ENCODE data around the gene ALAD. TPM values are rescaled to one million over a fixed set of nuclear protein-coding genes. Genes with fewer than 3 reads are reported as not detected.

ALAD gene
- total and polyA plus RNA-seq, 9 of the 15 experiments (the other 6 are each of a cell fraction or from before 2014, with no cell fraction given), result 1.3 to 12.7 (median 6.8) TPM

GRCh38 chr9:113410207-113410864, 9.3 kb upstream of the ALAD start, which contains the start of the genes C9orf43 and POLE3 (continued):
- peak in 1 of 2 experiments; percentile 53; a peak in 1 of 4 replicates for TF ChIP-seq ZNF318 (IDR thresholded peaks at IDR 0.05; ENCODE audit: borderline replicate concordance in 1 of 2, low read depth in 1 of 2)
- TF ChIP-seq HDAC2 (IDR thresholded peaks at IDR 0.05), result peak; percentile 49; the same call in 1 of the 2 replicates
- TF ChIP-seq MYBL2 (IDR thresholded peaks at IDR 0.05; ENCODE audit: low read depth), result peak; percentile 73
- TF ChIP-seq MYBL2 (CRISPR knock-in tag; IDR thresholded peaks at IDR 0.05; ENCODE audit: borderline replicate concordance), result no peak
- no peak for TF ChIP-seq NR4A1 (CRISPR knock-in tag; IDR thresholded peaks at IDR 0.05)
- 0 out of 2 replicates have a peak, but pooled peaks have one; percentile 24 for TF ChIP-seq NR4A1 (tag; IDR thresholded peaks at IDR 0.05)
- TF ChIP-seq ZNF57 (CRISPR knock-in tag; IDR thresholded peaks at IDR 0.05), result no peak
- no peak for TF ChIP-seq SAFB2 (IDR thresholded peaks at IDR 0.05; ENCODE audit: borderline replicate concordance, low read depth, low read length, severe bottlenecking)
- TF ChIP-seq SAFB (IDR thresholded peaks at IDR 0.05; ENCODE audit: borderline replicate concordance, low read depth, low read length), result no peak
- peak; percentile 82 for TF ChIP-seq CCNT2 (IDR thresholded peaks at IDR 0.05; ENCODE audit: borderline replicate concordance, extremely low read depth, insufficient read length, low read depth, low read length)
- no peak for TF ChIP-seq SMARCC2 (IDR thresholded peaks at IDR 0.05; ENCODE audit: low read depth)
- TF ChIP-seq NFATC3 (IDR thresholded peaks at IDR 0.05), result no peak
- no peak for TF ChIP-seq MTF1 (CRISPR knock-in tag; IDR thresholded peaks at IDR 0.05; ENCODE audit: borderline replicate concordance)
- TF ChIP-seq RHOXF2B (CRISPR knock-in tag; conservative IDR thresholded peaks at IDR 0.05), result no peak
- peak in 1 of 2 experiments; percentile 37; a peak in 1 of 4 replicates for TF ChIP-seq FOXA3 (CRISPR knock-in tag; conservative IDR thresholded peaks at IDR 0.05 in 1 of 2, IDR thresholded peaks at IDR 0.05 in 1 of 2)
- TF ChIP-seq WHSC1 (IDR thresholded peaks at IDR 0.05; ENCODE audit: low read length), result no peak
- peak; percentile 40 for TF ChIP-seq TAF9B (IDR thresholded peaks at IDR 0.05; ENCODE audit: partially characterized antibody)
